NCI-H1930 (cell line): ENCODE results near the gene FCN3.
A peak's percentile ranks its signal among the peaks of the same experiment; 100 is the strongest.

Experiments used
- DNase-seq, 2 experiments: peaks; one replicate each; lab custom pipeline; 2025; lab: John Stamatoyannopoulos, UW

FCN3 gene

GRCh38 chr1:27380224-27380623, 5.6 kb upstream of the FCN3 start:
- DNase-seq: no peak

- DNase-seq: no peak
Measured at GRCh38 chr1:27379564-27380122, 5.0 kb upstream of the FCN3 start.

- no peak for DNase-seq
Measured at GRCh38 chr1:27377760-27378495, 3.3 kb upstream of the FCN3 start.

- DNase-seq: no peak
Measured at GRCh38 chr1:27372808-27373690, 1.6 kb downstream of the FCN3 start.

GRCh38 chr1:27372022-27372807, 2.4 kb downstream of the FCN3 start:
- no peak for DNase-seq

- no peak for DNase-seq
Measured at GRCh38 chr1:27368869-27369582, 5.6 kb downstream of the FCN3 start.

GRCh38 chr1:27367160-27367650, 7.4 kb downstream of the FCN3 start:
- DNase-seq: no peak

- DNase-seq: peak; percentile 53 to 68
Measured at GRCh38 chr1:27366411-27367159, 8.0 kb downstream of the FCN3 start, which contains the start of gene MAP3K6. Gene MAP3K6 (minus strand): TSS chr1:27366961. CDS start chr1:27366597, 364 bp downstream.

GRCh38 chr1:27366113-27366410, 8.6 kb downstream of the FCN3 start:
- peak; percentile 60 to 65 for DNase-seq

- peak; percentile 66 to 69 for DNase-seq
Measured at GRCh38 chr1:27365372-27366112, 9.1 kb downstream of the FCN3 start.

- no peak for DNase-seq
Measured at GRCh38 chr1:27364696-27365371, 9.8 kb downstream of the FCN3 start.

GRCh38 chr1:27363766-27364695, 10.6 kb downstream of the FCN3 start:
- no peak for DNase-seq

- DNase-seq: no peak
Measured at GRCh38 chr1:27361553-27361952, 13.1 kb downstream of the FCN3 start.

GRCh38 chr1:27361044-27361402, 13.6 kb downstream of the FCN3 start:
- no peak for DNase-seq

GRCh38 chr1:27360159-27361043, 14.2 kb downstream of the FCN3 start:
- no peak for DNase-seq

GRCh38 chr1:27359822-27360158, 14.8 kb downstream of the FCN3 start:
- no peak for DNase-seq

GRCh38 chr1:27358928-27359313, 15.7 kb downstream of the FCN3 start:
- DNase-seq: no peak
